HG02981 (cell line): ENCODE results near the gene MFRP.

ENCODE experiments used
- ATAC-seq: cut with Tn5 transposase; IDR thresholded peaks from one replicate; pipeline ENCODE4 v1.9.1; 2021; ENCODE audit warnings: mild to moderate bottlenecking, moderate library complexity; ENCODE audit not compliant: unreplicated experiment

MFRP gene

DNA sequence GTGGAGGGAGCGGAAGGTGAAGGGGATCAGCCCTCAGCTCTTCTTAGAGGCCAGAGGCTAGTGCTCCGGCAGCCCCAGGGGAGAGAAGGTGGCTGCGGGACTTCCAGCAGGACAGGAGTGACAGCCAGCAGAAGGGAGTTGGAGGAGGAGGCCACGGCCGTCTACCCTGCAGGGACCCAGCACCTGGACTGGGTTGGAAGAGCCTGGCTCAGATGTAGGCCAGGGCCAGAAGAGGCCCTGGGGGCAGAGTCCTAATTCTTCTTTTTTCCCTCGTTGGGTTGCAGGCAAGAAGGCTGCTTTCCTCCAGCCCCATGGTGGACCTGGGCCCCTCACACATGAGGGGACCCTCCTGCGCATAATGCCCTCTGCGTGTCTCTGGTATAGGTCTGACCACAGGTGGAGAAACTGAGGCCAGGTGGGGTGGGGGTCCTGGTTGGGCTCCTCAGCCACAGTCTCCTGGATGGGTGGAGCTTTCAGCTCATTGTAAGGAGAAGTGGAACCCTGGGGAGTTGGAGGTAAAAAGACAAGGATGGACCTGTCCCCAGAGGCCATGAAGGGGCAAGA, 27.3 kb downstream of the MFRP start:
- ATAC-seq: no peak

DNA sequence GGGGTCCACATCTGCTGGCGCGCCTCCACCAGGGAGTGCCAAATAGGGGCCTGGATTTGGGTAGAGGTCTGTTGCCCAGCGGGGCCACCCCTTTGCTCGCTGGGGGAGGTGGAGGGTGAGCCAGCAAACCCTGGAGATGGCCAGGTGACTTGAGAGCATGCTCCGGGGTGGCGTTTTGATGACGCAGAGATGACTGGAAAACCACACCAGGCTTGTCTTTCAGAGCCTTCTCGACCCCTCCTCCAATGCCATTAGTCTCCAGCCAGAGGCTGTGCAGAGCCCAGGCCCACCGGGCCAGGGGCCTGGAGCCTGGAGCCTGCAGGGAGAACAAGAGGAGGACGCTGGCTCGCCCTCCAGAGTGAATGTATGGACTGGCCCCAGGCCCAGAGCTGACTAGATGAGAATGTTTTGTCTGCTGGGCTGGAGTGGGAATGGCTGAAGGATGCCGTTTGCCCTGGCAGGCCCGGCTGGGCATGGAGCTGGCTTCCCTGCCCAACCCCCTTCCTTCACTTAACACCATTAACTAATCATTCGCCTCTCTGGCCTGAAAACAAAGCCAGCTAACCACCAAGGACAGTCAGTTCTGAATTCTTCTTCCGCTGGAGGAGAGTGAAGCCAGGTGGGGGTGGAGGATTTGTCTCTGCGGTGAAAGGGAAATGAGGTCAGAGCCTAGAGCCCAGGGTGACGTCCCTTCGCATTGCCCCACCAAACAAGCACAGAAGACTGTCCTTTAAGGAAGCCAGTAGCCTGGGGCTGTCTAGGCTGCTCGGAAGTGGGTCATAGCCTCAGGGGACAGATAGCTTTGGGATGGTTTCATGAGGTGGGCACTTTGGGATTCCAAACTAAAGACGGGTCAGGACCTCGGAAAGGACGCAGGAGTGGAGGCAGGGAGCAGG, 28.0 kb downstream of the MFRP start:
- no peak for ATAC-seq

DNA sequence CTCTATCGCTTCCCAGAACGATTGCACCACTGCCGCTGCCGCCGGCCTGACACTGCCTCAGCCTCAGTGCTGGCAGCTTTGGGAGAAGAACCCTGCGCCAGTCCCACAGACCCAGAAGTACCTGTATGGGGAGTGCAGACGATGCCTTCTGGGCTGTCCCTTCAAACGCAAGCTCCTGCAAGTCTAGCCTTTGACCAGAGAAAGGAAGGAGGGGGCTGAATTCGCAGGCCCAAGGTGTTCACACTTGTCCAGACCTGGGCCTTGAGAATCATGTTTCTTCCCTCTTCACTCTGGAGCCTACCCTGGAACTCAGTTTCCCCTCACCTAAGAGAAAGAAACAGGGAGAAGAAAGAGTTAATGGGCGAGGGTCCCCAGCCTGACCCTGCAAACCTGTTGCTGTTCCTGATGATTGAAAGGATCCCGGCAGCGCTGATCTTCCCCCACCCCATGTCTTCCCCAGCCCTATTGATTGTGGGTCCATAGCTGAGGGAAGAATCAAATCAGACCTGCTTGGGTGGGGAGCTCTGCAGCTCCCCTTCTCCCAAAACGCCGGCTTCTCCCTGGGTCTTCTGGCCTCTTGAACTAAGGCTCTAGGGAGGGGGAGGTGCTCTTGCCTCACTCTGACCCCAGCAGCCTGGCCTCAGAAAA, 28.8 kb downstream of the MFRP start:
- no peak for ATAC-seq

DNA sequence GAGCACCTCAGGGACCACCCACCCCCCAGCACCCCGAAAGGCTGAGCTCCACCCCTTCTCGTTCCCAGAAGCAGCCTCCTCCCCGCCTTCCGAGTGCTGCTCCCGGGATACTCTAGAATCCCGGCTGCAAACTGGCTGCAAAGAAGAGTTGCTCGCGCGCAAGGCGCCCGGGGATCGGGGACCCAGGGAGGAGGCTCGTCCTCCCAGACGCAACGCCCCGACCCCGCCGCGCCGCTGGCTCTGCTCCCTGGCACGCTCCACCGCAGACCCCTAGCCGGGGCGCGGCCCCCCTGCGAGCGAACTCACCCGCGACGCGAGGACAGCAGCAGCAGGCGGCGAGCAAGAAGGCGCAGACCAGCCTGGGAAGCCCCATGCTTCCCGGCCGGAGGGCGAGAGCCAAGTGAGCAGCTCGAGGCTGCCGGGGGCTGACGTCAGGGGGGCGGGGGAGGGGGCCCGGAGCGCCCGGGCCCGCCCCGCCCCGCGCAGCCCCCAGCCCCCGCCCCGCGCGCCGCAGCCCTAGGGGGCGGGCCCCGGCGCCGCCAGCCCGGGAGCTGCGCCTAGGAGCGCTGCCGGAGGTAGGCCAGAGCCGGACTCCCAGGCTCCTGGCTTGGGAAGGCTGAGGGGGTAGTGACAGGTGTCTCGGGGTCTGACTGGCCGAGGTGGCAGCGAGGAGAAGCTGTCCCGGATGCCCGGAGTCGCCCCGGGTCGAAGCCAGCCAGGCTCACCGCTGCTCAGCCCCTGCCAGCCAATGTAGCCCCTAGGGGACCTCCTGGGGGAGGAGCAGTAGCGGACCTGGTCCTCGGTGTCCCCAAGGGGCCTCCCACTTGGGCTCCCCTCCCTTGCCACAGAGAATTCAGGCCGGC, 29.5 kb downstream of the MFRP start, which contains the start of gene MCAM:
MCAM (minus strand) TSS at position 402 of the 863 bp plus-strand sequence; CDS start at position 373, 29 bp downstream.
- ATAC-seq: no peak

DNA sequence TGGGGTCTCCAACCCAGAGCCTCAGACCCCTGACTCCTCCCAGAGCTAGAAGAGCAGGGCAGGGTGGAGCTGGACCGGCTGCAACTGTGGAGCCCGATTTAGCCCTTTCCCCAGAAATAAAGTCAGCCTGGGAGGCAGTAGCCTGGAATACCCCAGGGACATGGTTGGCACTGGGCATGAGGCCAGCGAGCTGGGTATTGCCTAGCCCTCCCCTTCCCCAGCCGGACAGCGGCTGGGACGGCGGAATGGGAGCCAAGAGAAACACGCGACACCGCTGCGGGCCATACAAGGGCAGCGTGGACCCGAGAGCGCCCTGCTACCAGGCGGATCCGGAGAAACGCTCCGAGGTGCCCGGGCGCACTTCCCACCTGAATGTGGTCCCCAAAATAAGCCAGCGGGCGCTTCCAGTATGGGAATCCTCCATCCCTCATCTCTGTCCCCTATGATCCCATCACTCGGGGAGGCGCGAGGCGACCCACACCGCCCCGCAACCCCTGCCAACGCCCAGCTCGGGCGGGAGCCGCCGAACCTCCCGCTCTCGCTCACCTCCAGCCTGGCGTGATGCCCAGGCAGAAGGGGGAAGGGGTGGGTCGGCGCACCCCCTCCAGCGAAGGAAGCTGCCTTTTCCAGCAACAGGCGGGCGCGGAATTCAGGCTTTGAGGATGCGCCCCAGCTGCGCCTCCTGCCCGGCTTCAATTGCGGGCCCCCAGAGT, 30.3 kb downstream of the MFRP start:
- ATAC-seq: no peak

DNA sequence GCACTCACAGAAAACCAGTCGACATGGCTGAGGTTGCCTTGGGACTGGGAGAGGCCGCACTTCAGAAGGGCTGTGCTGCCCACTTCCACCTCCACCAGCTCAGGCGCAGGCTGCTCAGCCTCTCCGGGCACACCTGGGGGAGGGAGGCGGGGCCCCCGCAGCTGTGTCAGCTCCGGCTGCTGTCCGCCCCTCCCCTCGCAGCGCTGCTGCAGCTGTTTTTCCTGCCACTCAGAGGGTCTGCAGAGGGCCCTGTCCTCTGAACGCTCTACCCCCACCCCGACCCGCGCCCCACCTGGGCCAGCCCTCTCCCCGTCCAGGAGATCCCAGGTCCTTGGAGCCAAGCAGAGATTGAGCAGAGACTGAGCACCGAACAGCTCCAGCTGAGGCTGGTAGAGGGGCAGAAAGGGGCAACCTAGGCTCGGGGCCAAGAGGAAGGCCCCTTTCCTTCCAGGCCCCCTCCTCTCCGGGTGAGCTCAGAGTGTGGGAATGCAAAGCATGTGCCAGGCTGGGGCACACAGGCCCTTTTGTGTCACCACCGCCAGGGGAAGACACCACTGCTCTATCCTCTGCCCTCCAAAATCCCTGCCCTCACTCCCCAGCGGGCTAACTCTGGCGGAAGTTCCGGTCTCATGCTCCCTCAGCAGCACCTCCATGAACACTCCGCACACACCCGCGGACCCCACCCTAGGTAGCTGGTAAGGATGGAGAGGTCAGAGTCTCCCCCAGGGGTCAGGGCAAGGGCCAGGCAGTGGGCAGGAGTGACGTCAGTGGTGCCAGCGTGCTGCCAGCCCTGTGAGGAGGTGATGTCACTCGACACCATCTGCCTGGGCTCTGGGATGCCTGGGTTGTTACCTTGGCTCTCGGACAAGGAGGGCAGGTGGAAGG, 31.1 kb downstream of the MFRP start:
- no peak for ATAC-seq

DNA sequence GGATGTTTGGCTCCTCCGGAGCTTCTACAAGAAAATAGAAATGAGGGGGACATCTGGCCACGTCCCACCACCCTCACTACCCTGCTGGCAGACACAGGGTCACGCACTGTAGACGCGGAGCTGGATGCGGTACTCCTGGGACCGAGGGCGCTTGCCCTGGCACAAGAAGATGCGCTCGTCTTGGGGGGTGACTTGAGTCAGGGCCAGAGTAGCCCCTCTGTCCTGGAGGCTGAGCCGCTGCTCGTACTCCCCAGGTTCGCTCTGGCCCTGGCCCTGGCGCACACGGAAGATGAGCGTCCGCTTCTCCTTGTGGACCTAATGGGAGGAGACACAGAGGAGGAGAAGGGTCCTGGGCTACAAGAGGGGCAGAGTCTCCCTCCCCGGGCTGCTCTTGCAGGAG, 31.8 kb downstream of the MFRP start:
- ATAC-seq: no peak

DNA sequence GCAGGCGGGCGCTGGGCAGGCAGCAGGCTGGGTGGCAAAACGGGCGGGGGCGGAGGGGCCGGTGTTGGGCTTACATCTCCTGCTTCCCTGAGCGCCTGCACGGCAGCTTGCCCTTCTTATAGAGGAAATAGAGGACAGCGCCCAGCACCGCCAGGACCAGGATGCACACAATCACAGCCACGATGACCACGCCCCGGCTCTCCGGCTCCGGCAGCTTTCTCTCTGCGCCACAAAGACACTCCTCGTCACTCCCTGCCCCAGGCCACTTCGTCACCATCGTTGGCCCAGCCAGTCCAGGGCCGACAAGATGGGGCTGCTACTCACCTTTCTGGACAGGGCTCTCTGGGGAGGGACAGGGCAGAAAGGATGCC, 35.8 kb downstream of the MFRP start:
- no peak for ATAC-seq

DNA sequence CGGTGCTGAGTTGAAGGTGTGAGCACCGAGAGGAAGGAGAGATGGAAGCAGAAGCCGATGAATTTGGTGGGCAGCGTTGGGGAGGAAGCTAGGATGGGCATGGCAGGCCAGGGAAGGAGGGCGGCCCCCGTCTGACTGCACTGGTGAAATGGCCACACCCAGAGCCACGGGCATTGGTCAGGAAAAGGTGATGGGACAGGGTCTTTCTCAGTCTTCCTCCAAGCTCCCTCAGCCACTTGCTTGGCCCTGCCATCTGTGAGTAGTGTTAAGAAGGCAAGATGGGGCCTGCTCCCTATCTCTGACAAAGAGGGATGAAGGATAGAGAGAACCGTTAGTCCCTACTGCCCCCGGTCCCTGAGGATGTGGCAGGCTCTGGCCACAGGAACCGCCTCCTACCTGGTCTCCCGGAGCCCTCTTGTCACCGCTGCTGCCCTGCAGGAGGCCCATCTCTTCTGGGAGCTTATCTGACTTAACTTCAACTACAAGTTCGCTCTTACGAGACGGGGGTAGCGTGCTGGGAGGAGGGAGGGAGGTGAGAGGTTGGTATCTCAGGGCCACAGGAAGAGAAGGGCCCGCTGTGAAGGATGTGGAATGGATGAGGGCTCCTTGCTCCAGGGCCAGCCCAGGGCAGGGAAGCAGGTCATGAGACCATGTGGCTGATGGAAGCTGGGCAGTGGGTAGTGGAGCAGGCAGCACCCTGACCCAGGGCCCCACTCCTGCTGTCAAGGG, 36.4 kb downstream of the MFRP start:
- ATAC-seq: no peak

DNA sequence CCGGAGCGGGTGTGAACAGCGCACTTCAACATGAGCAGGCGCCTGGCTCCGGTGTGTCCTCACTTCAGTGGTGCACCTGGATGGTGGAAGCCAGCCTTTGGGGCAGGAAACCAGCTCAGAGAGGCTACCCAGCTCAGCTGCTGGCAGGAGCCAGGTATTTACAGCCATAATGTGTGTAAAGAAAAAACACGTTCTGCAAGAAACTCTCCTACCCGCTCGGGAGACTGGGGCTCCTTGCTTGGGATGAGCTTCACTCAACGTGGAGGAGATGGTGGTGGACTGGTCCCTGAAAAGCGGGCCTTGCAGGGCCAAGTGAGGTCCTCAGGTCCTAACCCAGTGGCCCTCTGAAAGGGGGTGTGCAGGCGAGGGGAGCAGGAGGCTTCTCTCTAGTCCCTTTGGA, 37.1 kb downstream of the MFRP start:
- ATAC-seq: no peak

DNA sequence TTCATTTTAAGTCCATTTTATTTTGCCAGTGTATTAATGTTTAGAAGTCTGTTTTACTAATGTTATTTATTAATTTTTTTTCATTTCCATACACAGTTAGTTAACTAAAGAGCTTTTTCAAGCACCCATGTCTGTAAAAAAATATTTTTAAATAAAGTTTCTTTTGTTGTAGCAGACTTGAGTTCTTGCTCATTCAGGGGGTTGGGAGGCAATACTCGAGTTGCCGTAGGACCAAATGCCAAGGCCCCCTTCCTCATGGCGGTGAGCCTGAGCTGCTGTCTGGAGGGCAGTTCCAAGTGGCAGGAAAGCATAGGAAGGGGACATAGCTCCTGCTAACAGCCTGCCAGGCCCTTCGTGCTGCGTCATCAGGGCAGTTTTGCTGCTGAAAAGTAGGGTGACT, 38.5 kb downstream of the MFRP start:
- no peak for ATAC-seq

DNA sequence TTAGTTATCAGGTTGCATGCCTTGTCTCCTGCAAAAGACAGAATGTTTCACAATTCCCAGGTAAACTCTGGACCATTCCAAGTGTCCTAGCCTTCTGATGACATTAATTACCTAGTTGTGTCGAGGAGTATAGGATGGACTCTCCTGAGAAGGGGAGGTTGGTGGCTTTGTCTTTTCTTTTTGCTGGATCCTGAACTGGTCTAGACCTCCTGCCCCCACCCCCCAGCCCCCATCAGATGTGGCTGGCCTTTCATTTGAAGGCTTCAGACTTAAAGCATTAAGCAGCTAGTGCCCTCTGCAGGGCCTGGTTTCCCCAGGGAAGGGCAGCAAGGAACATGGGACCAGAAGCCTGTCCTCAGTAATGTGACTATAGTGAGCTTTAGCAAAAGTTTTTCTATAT, 39.3 kb downstream of the MFRP start:
- no peak for ATAC-seq

DNA sequence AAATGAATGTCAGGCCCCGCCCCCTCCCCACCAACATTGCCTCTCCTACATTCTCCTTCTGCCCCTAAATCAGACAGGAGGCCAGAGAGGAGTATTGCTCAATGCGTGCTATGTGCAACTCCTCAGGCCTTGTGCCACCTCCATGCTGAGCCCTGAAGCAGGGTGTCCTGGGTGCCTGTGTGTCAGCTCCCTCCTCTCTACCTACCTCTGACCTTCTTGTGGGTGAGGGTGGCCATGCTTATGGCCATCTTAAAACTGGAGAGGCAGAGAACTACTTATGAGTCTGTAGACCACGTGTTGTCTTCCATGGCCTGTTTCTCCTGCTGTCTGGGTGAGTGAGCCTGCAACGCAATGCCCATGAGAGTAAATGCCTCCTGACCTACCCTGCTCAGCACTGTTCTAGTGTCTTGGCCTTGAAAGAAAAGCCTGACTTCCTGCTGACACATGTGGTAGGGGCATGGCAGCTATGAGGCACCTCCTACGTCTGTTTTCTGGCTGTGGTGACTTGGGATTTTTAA, 40.1 kb downstream of the MFRP start:
- ATAC-seq: no peak

DNA sequence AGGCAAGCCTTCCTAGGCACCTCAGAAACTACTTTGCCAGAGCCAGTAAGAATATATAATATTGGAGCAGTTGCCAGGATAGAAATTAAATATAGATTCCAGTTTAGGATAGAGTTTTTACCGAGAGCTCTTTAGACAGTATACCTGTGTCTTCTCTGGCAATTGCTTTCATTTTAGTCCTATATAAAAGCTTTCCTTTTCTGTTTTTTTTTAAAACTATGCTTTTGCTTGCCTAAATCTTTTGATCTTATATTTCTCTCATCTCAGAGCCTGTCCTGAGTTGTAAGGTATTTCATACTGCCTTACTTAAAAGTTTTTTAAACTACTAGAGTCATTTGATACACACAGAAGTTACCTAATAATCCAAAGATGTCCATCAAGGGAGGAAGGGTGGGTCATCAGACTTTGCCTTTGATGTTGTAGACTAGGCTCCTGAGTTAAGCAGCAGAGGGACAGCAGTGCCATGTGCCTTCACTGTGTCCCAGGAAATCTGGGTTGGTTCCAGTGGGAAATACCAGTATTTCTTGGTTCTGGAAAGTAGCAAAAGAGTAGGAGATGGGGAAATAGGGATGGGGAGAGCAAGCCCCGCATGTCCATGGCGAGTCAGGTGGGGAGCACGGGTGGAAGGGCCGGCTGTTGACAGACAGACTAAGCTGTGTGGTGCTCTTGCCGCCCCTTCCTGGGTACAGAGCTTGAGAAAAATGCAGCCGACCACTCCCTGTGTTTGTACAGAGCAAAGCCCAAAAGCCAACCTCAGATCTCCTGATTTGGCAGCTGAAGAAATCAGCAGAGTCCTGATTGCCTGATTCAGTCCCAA, 40.7 kb downstream of the MFRP start:
- no peak for ATAC-seq

DNA sequence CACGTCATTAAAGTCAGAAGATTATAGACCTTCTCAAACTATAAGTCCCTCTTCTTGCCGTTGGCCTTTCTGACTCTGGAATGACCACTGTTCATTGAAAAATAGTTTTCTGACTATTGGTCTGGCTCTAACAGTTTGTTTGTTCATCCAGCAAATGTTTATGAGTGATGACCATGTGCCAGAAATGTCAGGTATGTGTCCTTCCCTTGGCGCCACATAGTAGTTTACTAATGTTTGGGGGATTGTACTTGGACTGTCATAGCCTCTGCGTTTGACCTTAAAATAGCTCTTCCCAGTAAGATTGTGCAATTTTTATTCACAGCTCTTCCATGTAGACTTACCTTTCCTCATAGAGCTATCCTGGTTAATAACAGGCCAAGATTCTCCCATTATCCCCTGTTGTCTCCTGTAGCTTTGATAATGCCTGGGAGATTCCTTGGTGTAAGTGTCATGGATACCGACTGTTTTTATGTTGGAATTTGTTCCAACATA, 43.2 kb downstream of the MFRP start:
- no peak for ATAC-seq

DNA sequence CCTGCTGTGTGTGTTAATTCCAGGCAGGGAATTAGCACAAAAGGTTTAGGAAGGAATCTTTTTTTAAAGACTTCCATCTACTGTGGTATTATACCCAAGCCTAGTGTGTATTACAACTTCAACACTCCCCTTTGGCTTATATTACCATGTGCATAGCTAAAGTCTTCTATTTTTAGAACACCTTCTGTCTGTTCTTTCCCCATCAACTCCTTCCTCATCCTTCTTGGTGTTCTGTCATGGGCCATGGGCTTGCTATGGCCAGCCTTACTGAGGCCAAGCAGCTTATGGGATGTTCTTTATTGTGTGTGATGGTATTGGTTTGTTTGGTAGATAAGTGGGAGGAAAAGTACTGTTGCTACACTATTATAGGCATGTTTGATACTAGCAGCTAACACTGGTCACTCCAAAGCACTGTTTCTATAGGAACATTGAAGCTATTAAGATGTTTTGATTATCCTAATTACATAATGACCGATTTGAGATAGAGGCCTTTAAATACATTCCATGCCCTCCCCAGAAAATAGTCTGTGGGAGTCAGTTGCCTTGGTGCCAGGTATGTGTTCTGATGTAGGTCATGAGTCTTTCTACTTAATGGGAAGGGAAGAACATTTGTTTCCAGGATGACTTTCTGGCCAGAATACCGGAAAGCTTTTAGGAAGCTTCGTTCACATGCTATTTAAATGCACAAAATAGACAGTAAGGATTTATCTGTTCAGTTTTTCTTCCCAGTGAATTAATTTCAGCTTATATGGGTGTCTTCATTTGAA, 46.1 kb downstream of the MFRP start:
- no peak for ATAC-seq

DNA sequence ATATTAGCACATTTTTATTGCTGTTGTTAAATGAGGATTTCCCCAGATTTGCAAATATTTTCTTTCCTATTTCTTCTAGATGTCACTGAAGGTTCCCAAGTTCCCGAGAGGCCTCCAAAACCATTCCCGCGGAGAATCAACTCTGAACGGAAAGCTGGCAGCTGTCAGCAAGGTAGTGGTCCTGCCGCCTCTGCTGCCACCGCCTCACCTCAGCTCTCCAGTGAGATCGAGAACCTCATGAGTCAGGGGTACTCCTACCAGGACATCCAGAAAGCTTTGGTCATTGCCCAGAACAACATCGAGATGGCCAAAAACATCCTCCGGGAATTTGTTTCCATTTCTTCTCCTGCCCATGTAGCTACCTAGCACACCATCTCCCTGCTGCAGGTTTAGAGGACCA, 47.1 kb downstream of the MFRP start:
- ATAC-seq: no peak
